Mesothelial cell of epicardium (in vitro differentiated cells): ENCODE measurements around the gene MND1. TPM values are rescaled to one million over a fixed set of nuclear protein-coding genes. Genes with fewer than 3 reads are reported as not detected.
"Not testable (repeated sequence)": the region's sequence is repeated elsewhere in the genome, so short reads cannot be mapped to it uniquely, and the experiment has no call there.

Source experiments
- DNase-seq, 2 experiments: peaks; one replicate each; pipeline ENCODE4 v3.0.0; 2021; ENCODE audit warnings: low spot score in 2 of 2; ENCODE audit not compliant: unreplicated experiment in 2 of 2
- H3K27ac Mint-ChIP-seq: 2 replicates; pipeline ENCODE4 v1.8.0; 2021; ENCODE audit warnings: mixed read lengths
- H3K27me3 Mint-ChIP-seq: 2 replicates; pipeline ENCODE4 v1.8.0; 2021; ENCODE audit warnings: low read depth, mixed read lengths
- H3K36me3 Mint-ChIP-seq: 2 replicates; pipeline ENCODE4 v1.8.0; 2021; ENCODE audit warnings: mixed read lengths
- H3K4me1 Mint-ChIP-seq: 2 replicates; pipeline ENCODE4 v1.8.0; 2021; ENCODE audit warnings: mixed read lengths
- H3K4me3 Mint-ChIP-seq: 2 replicates; pipeline ENCODE4 v1.8.0; 2021; ENCODE audit warnings: mild to moderate bottlenecking, moderate library complexity, mixed read lengths
- H3K9me3 Mint-ChIP-seq: 2 replicates; pipeline ENCODE4 v1.8.0; 2021; ENCODE audit warnings: mixed read lengths
- CTCF ChIP-seq: fragments of 200-600 bp; sonication (generic); IDR thresholded peaks from one replicate; pipeline ENCODE4 v1.5.0; 2021; ENCODE audit warnings: antibody characterized with exemption; ENCODE audit not compliant: unreplicated experiment
- total RNA-seq: library from RNA; stranded (reverse); gene quantifications from 3 replicates; pipeline ENCODE4 v1.2.1, GENCODE V29; 2021

Gene MND1
- total RNA-seq, 1 donor from 2014 or later, result 9.1 TPM

- no peaks in the 10 kb centered on the region for H3K36me3 Mint-ChIP-seq
- no peak overlapping the region for H3K27ac Mint-ChIP-seq
- peaks cover 4% of the 10 kb centered on the region for H3K9me3 Mint-ChIP-seq
- no peak overlapping the region for H3K4me3 Mint-ChIP-seq
- no peak for DNase-seq
- H3K4me1 Mint-ChIP-seq, result peaks cover 3% of the 10 kb centered on the region
- TF ChIP-seq CTCF, result no peak
- peaks cover 12% of the 10 kb centered on the region for H3K27me3 Mint-ChIP-seq
Observed at GRCh38 chr4:153453402-153453801, 108.9 kb downstream of the MND1 start.

GRCh38 chr4:153458969-153459368, 114.5 kb downstream of the MND1 start:
- Mint-ChIP-seq H3K4me1 (no peaks in the 10 kb centered on the region), H3K36me3 (no peaks in the 10 kb centered on the region), H3K9me3 (peaks cover 4% of the 10 kb centered on the region), H3K27me3 (peaks cover 5% of the 10 kb centered on the region), H3K4me3 (no peak overlapping the region), H3K27ac (no peak overlapping the region)
- no peak for DNase-seq
- TF ChIP-seq CTCF, result no peak

GRCh38 chr4:153461549-153461948, 117.1 kb downstream of the MND1 start:
- not testable (repeated sequence) for H3K27ac Mint-ChIP-seq, H3K36me3 Mint-ChIP-seq, H3K4me3 Mint-ChIP-seq, DNase-seq, H3K9me3 Mint-ChIP-seq, H3K4me1 Mint-ChIP-seq
- H3K27me3 Mint-ChIP-seq, result peaks cover 22% of the 10 kb centered on the region

- no peaks in the 10 kb centered on the region for H3K36me3 Mint-ChIP-seq
- H3K9me3 Mint-ChIP-seq, result no peaks in the 10 kb centered on the region
- no peak for TF ChIP-seq CTCF
- H3K27me3 Mint-ChIP-seq, result peaks cover 22% of the 10 kb centered on the region
- no peak overlapping the region for H3K4me3 Mint-ChIP-seq
- no peak overlapping the region for H3K27ac Mint-ChIP-seq
- DNase-seq, result no peak
- H3K4me1 Mint-ChIP-seq, result peaks cover 24% of the 10 kb centered on the region
Observed at GRCh38 chr4:153464068-153464467, 119.6 kb downstream of the MND1 start.

Other genes starting within 250 kb of the MND1 start
- 47.3 to 50.1 TPM (median 48.8 TPM) in 3 replicates for gene TRIM2, start 140.2 kb upstream of the MND1 start, total RNA-seq
- 11.0 to 13.9 TPM (median 11.4 TPM) in 3 replicates for gene TMEM131L, start 121.7 kb downstream of the MND1 start, total RNA-seq